SHP77 treated with DMSO at 0.1 percent for 48 hours (cell line): ENCODE results near the gene BICRAL.
A peak's percentile ranks its signal among the peaks of the same experiment; 100 is the strongest.
"Not testable (repeated sequence)": the region's sequence is repeated elsewhere in the genome, so short reads cannot be mapped to it uniquely, and the experiment has no call there.

Experiments used
- DNase-seq: peaks from one replicate; lab custom pipeline; 2025; lab: John Stamatoyannopoulos, UW

BICRAL gene, protein sequence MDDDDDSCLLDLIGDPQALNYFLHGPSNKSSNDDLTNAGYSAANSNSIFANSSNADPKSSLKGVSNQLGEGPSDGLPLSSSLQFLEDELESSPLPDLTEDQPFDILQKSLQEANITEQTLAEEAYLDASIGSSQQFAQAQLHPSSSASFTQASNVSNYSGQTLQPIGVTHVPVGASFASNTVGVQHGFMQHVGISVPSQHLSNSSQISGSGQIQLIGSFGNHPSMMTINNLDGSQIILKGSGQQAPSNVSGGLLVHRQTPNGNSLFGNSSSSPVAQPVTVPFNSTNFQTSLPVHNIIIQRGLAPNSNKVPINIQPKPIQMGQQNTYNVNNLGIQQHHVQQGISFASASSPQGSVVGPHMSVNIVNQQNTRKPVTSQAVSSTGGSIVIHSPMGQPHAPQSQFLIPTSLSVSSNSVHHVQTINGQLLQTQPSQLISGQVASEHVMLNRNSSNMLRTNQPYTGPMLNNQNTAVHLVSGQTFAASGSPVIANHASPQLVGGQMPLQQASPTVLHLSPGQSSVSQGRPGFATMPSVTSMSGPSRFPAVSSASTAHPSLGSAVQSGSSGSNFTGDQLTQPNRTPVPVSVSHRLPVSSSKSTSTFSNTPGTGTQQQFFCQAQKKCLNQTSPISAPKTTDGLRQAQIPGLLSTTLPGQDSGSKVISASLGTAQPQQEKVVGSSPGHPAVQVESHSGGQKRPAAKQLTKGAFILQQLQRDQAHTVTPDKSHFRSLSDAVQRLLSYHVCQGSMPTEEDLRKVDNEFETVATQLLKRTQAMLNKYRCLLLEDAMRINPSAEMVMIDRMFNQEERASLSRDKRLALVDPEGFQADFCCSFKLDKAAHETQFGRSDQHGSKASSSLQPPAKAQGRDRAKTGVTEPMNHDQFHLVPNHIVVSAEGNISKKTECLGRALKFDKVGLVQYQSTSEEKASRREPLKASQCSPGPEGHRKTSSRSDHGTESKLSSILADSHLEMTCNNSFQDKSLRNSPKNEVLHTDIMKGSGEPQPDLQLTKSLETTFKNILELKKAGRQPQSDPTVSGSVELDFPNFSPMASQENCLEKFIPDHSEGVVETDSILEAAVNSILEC

DNA sequence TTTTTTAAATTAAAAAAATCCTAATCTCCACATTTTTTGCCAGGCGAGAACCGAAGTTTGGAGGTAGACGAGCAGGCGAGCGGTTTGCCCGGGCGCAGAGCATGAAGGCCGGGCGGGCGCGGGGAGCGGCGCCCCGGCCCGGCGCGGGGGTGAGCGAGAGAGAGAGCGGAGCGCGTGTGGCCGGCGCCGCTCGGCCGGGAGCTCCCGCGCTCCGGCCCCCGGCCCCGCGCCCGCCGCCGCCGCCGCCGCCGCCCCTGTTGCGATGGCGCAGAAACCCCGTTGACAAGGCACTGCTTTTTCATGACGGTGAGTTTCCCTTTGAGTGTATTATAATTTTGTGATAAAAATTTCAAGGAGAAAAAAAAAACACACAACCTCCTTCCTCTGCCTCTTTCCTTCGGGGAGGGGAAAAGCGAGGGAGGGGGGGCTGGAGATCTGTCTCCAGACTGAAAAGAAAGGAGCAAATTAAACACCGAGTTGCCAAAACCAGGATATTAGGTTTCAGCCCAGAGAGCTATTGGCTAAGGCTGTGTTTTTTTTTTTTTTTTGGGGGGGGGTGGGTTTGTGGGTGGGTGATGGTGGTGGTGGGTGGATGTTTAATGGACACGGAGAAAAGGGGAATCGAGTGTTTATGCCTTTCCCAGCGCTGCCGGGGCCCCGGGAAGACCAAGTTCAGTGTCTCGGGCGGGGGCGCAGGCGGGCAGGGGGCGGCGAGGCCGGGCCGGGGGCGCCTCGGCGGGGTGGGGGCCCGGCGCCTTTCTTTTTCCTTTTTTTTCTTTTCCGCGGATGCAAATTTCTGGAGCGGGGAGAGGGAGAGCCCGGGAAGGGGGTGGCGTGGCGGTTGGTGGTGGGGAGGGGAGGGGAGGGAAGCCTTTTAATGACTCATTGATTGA, at the start of gene BICRAL:
BICRAL (plus strand) TSS at position 257 of the 893 bp plus-strand sequence. CDS start 39,971 bp downstream, outside the sequence.
- DNase-seq: no peak

DNA sequence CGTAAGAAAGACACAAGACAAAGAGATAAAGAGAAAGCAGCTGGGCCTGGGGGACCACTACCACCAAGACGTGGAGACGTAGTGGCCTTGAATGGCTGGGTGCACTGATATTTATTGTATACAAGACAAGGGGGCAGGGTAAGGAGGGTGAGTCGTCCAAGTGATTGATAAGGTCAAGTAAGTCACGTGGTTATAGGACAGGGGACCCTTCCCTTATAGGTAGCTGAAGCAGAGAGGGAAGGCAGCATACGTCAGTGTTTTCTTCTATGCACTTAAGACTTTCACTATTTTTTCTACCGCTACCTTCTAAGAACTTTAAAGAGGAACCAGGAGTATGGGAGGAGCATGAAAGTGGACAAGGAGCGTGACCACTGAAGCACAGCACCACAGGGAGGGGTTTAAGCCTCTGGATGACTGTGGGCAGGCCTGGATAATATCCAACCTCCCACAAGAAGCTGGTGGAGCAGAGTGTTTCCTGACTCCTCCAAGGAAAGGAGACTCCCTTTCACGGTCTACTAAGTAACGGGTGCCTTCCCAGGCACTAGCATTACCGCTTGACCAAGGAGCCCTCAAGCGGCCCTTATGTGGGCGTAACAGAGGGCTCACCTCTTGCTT, 47.9 kb upstream of the BICRAL start:
- DNase-seq: not testable (repeated sequence)

DNA sequence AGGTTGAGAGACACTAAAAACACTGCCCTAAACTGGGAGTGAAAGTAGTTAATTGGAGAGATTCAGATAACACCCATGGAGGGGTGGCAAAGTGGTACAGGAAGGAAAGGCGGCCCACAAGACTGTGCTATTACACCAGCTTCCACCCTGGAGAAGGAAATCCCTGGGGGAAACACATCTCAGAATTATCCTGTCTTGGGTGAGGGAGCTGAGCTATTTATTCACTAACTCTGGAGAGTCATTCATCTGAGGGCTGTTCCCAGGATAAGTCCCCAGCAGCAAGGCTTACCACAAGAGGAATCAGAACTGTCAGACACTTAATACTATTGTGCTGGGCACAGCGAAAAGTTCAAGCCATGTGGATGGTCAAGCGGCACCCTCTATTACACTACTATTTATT, 45.9 kb upstream of the BICRAL start:
- no peak for DNase-seq

DNA sequence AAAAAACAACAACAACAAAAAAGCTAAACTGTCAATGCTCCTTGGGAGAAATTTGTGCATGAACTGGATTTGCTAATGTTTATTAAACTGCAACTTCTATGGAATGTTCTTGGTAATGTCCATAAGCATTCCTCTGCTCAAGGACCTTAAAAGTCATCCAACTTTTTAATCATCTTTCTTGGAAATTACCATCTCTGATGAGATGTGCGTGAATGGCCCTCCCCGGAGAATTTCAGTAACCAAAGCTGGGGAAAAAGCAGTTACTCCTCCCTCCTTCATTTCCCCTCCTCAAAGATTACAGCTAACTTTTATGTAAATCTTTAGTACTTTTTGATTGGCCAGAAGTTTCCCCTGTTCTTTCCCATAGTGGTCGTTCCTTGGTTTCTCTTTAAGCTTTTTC, 41.1 kb upstream of the BICRAL start:
- DNase-seq: no peak

DNA sequence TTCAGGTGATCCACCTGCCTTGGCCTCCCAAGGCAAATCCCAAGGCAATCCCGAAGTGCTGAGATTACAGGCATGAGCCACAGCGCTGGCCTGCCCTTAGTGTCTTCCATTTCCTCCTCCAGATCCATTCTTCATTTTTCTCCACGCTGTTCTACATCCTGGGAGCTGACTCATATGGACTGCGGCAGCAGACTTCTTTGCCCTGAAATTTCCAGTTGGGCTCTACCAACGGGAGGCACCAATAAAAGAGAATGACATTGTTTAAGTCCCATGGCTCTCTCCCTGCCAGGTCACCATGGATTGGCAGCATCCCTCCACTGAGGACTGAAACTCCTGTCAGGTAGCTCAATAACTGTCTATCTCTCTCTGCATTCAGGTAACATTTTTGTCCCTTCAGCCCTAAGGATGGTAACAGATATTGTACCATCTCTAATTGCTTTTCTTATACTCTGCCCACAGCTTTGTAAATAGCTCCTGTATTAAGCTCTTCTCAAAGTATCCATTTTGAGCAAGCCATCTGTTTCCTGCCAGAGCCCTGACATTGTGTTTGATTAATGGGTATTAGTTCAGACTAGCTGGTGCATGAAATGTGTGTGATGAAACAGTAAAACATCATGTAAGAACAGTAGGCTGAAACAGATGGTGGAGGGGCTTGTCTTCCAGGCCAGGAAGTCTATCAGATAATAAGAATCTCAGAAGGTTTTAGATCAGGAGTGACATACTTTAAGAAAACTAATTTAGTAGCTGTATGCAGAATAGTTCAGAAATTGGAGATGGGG, 39.5 kb upstream of the BICRAL start:
- peak; percentile 86 for DNase-seq

DNA sequence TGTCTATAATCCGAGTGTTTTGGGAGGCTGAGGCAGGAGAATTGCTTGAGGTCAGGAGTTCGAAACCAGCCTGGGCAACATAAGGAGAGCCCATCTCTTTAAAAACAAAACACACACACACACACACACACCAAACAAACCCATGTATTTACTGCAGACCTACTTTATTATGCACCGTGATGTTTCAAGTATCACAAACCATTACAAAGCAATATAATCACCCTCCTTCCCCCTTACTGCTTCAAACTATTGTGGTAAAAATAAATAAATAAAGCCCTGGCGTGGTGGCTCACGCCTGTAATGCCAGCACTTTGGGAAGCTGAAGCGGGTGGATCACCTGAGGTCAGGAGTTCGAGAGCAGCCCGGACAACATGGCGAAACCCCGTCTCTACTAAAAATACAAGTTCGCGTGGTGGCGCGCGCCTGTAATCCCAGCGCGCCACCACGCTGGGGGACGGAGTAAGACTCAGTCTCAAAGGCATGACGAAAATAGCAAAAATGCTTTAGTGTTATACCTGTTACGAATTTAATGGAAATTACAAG, 37.4 kb upstream of the BICRAL start:
- no peak for DNase-seq

DNA sequence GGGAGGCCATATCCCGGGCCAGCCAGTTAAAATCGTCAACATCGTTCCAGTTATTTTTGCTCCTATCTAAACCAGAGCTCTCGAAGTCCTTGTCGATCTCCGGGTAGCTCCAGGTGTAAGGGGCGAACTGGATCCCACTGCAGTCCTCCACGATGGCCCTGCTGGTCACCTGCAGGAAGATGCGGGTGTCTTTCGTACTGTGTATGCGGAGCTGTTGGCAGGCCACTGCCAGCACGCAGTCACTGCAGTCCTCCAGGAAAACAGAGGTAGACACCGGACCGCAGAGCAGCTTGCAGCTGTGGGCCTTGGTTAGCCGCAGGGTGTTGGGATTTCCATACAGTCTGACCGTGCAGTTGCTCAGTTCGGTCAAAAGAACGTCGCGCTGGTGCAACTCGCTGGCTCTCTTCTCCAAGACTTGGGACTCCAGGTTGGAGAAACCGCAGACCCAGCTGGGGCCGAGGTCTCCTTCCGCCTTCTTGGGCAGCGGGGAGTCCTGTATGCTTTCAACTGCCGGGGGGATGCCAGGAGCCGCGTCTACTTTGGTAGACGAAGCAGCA, 36.7 kb upstream of the BICRAL start:
- no peak for DNase-seq

DNA sequence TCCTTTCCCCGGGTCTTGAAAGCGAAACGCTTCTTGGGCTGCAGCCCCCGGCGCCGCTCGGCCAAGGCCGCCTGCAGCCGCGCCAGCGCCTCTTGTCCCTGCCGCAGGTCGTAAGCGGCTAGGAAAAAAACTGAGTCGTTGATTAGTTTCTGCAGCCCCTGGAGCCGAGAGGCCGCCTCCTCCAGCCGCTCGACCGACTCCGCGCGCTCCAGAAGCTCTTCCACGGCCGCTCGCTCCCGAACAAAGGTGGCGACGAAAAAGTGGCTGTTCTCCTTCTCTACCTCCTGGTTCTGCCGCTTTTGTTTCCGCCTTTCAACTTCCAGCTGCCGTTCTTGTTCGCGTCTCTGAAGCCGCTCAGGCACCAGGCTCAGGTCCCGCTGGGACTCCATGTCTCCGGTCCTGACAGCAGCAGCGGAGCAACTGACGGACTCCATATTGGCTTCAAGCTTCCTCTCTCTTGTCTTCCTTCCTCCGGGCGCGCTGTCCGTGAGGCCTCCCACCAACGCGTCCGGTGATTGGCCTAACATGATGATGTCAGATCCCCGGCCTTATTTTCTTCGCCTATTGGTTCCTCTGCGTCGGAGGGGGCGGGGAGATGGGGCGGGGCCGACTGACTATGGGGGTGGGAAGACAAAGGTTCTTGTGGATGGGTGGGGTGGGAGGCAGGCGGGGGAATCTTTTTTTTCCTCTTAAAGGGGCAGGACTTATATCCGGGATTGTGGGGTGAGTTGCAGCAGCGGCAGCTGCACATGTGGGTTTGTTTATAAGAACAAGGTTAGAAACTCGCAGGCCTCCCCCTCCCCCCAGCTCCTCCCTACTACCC, 36.0 kb upstream of the BICRAL start, which contains the start of gene TBCC:
TBCC (minus strand) TSS at position 464 of the 823 bp plus-strand sequence; CDS start at position 434, 30 bp downstream.
- peak; percentile 92 for DNase-seq

DNA sequence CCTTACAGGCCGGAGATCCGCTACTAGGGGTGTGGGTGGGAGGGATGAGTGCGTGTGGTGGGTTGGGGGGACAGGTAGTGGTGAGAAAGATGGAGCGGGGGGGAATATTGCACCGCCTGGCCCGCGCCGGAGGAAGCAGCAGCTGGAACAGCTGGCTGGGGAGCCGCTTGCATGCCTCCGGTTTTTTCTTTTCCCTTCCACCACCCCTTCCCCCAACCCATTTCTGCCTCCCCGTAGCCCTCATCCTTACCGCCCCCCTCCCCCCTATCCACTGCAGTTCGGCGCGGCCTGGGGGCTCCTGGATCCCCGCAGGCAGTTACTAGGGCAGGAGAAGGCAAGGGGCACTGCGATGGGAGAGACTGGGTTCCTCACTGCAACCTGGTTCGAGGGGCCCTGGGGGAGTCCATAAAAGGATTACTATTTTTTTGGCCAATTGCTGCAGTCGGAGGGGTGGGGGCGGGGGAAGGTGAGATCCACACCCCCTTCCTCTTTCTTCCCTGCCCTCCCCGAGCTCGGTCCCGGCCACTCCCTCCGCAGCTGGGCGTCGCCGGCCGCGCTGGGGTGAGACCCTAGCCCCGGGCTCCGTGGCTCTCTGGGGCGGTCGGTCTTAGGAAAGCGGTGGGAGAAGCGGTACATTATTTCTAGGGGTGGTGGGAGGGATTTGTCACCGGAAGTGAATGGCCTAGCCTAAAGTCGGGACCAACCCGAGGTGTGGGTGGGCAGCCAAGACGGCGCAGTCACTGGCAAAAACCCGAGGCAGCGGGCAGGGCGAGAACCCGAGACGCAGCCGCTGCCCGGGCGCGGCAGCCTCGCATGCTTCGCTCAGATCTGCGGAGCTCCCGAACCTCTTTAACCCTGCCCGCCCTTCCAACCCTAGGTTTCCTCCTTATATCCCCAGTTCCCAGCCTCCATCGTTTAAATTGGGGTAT, 35.1 kb upstream of the BICRAL start:
- DNase-seq: peak; percentile 78

DNA sequence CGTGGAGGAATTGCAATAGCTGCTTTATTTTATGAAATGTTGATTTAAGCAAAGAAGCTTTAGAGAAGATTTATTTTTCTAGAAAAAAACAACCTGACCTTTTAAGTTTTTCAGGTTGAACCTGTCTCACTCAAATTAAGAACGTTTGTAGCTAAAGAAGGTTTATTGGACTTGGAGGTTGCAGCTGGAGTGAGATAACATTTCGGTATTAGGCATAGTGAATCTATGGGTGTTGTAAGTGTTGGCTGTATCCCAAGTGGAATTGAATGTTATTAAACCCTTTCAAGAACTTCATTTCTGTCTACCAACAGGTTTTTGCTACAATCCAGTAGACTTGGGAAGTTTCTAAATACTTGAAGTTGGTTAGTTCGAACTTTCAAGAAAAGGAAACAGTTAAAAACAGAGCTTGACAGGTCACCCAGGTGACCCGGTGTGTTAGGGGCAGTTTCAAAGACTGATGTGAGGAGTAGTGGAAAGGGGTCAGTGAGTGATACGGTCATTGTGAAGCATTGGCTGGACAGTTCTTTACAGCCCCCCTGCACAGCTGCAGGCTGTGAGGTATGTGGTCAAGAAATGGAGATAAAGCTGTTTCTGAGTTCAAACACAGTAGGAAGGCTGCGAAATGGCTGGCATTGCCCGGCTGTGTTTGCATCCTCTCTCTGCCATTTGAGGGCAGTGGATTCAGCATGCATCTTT, 33.5 kb upstream of the BICRAL start:
- DNase-seq: no peak

DNA sequence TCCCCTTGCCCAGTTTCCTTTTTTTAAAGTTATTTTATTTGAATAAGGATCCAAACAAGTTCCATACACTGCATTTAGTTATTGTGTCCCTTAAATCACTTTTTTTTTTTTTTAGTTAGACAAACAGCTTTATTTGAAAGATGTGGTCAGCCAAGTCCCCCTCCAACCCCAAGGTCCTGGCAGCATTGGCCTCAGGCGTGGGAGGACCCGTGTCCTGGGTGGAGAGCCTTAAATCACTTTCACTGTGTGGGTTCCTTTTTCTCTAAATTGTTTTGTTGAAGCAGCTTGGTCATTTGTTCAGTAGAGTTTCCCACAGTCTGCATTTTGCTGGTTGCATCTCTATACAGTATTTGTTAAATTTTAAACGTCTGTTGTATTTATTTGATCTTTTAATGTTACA, 30.8 kb upstream of the BICRAL start:
- DNase-seq: no peak

DNA sequence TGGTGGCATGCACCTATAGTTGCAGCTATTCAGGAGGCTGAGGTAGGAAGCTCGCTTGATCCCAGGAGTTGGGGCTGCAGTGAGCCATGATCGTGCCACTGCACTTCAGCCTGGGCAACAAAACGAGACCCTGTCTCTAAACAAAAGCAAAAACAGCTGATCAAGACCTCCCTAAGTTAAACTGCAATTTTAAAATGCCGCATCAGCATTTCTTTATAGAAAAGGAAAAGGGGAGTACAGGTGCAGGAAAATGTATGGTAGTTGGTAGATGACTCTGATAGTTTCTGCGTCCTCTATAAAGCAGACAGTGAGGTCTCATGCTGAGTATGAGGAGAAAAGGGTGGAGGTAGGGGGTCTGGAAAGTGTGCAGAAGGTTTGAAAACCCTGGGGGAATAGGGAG, 27.1 kb upstream of the BICRAL start:
- no peak for DNase-seq

DNA sequence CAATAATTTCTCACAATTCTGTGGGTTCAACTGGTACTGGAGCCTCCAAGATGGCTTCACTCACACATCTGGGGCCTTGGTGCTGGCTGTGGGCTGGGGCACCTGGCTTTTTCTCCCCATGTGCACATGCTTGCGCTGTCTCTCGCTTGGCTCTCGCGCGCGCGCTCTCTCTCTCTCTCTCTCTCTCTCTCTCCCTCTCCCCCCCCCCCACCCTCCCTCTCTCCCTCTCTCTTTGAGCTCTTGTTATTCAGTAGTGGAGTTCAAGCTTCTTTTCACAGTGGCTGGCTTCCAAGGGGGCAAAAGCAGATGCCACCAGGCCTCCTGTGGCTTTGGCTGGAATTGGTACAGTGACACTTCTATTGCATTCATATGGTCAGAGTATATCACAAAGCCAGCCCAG, 25.1 kb upstream of the BICRAL start:
- DNase-seq: no peak

DNA sequence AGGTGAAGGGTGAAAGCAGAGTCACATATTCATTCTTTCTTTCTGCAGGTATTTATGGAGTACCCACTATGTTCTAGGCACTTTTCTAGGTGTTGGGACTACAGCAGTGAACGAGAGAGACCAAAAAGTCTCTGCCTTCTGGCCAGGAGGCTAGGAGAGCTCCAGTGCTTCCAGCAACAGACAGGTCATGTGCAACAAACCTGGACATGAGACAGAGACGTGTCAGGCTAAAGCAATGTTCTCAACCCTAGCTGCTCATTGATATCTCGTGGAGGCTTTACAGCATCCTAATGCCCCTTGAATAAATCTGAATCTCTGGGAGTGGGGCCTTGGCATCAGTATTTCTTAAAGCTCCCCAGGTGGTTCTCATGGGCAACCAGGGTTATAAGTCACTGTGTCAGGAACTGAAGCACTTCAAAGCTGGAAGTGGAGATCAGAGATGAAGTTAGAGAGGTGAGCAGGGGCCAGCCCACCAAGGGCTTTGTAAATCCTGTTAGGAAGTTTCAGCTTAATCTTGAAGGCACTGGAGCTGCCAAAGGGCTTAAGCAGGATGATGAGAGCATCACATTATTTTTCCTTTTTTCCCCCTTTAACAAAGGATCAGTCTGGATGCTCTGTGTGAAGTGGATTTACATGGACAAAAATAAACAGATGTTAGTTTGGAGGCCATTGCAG, 23.0 kb upstream of the BICRAL start:
- no peak for DNase-seq

DNA sequence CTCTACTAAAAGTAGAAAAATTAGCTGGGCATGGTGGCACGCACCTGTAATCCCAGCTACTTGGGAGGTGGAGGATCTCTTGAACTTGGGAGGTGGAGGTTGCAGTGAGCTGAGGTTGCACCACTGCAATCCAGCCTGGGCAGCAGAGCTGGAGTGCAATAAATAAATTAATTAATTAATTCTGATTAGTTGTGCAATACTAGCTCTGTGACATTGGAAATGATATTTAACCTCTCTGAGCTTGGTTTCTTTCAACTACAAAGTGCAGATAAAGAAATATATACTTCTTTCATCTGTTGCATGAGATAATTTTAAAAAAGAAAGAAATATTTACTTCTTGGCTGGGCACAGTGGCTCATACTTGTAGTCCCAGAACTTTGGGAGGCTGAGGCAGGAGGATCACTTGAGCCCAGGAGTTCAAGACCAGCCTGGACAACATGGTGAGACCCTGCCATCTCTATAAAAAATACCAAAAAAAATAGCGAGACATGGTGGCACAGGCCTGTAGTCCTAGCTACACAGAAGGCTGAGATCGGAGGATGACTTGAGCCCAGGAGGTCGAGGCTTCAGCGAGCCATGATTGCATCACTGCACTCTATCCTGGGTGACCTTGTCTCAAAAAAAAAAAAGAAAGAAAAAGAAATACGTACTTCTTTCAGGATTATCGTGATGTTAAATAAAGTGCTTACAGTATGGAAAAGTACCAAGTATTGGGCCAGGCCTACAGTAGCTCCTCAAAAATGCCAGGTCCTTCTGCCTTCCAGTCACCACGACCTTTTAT, 20.4 kb upstream of the BICRAL start:
- DNase-seq: no peak

DNA sequence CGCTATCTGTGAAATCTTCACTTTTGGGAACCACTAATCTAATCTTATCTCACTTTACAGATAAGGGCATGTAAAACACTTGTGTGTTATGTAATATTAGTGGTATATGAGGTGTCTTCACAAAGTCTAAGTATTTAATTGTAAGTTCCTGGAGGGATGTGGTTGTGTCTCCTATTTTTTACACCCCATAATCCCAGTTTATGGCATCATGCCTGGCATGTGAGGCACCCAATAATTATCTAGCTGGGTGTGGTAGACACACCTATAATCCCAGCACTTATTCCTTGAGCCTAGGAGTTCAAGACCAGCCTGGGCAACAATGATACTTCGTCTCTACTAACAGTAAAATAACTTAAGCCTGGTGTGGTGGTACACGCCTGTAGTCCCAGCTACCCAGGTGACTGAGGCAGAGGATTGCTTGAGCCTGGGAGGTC, 19.4 kb upstream of the BICRAL start:
- no peak for DNase-seq
